Activated B cell treated with CpG ODN at 0.5 μM for 24 hours (primary cell): ENCODE data around the gene PTPRH. TPM values are rescaled to one million over a fixed set of nuclear protein-coding genes. Genes with fewer than 3 reads are reported as not detected.
"Not testable (repeated sequence)": the region's sequence is repeated elsewhere in the genome, so short reads cannot be mapped to it uniquely, and the experiment has no call there.

Source experiments
- ATAC-seq: fragments of 200-7000 bp; cut with Tn5 transposase; one replicate; pipeline ENCODE4 v1.10.0; 2021; ENCODE audit warnings: low read depth, mild to moderate bottlenecking, moderate library complexity
- CTCF ChIA-PET: fragments of 350-600 bp; sonication (Branson Sonifier 250); formaldehyde crosslinking; loops from one replicate; lab custom pipeline; 2021; ENCODE audit warnings: antibody characterized with exemption; lab: Charles Lee
- POLR2A ChIA-PET: fragments of 350-600 bp; sonication (Branson Sonifier 250); formaldehyde crosslinking; loops from one replicate; lab custom pipeline; 2021; ENCODE audit warnings: antibody characterized with exemption; lab: Charles Lee
- DNase-seq: peaks from one replicate; pipeline ENCODE4 v3.0.0; 2022
- H3K27ac Mint-ChIP-seq: one replicate; pipeline ENCODE4 v1.8.0; 2020; ENCODE audit warnings: mixed read lengths
- H3K27me3 Mint-ChIP-seq: one replicate; pipeline ENCODE4 v1.8.0; 2021; ENCODE audit warnings: mixed read lengths
- H3K36me3 Mint-ChIP-seq: one replicate; pipeline ENCODE4 v1.8.0; 2021; ENCODE audit warnings: low read depth, mixed read lengths
- H3K4me1 Mint-ChIP-seq: one replicate; pipeline ENCODE4 v1.8.0; 2021; ENCODE audit warnings: mixed read lengths
- H3K4me3 Mint-ChIP-seq: one replicate; pipeline ENCODE4 v1.8.0; 2020; ENCODE audit warnings: mild to moderate bottlenecking, mixed read lengths
- H3K9me3 Mint-ChIP-seq: one replicate; pipeline ENCODE4 v1.8.0; 2020; ENCODE audit warnings: mixed read lengths
- CTCF ChIP-seq: fragments of 200-600 bp; IDR thresholded peaks from one replicate; pipeline ENCODE4 v1.8.0; 2022; ENCODE audit warnings: antibody characterized with exemption, mild to moderate bottlenecking
- intact Hi-C: fragments of 100-400 bp; cut with micrococcal nuclease; formaldehyde crosslinking; loops from one replicate; pipeline ENCODE4 v1.15.1; 2024
- total RNA-seq: library from RNA; stranded (reverse); gene quantifications from 2 replicates; pipeline ENCODE4 v1.2.3, GENCODE V29; 2022

Gene PTPRH
- total RNA-seq, 1 donor from 2014 or later, result not detected

GRCh38 chr19:55206664-55207500, 2.4 kb downstream of the PTPRH start:
- DNase-seq (no peak), ATAC-seq (peak; percentile 42)
- Mint-ChIP-seq H3K9me3 (no peaks in the 10 kb centered on the region), H3K36me3 (no peaks in the 10 kb centered on the region), H3K27me3 (peaks cover 38% of the 10 kb centered on the region), H3K27ac (no peak overlapping the region), H3K4me1 (no peaks in the 10 kb centered on the region), H3K4me3 (no peak overlapping the region)
- POLR2A ChIA-PET, result interaction anchor here (0.6 to 1.1 kb wide), 2 partner anchors 84 to 201 kb away, joined by 4 to 5 read pairs; partner anchors contain the start of gene UBE2S
- TF ChIP-seq CTCF, result no peak
- CTCF ChIA-PET, result no interaction called here
- intact Hi-C loops, result no loop called here

GRCh38 chr19:55202199-55202598, 7.1 kb downstream of the PTPRH start:
- peaks cover 53% of the 10 kb centered on the region for H3K27me3 Mint-ChIP-seq
- intact Hi-C loops, result loop anchor here (5.0 kb wide), 1 partner anchor 215 kb away; no protein-coding TSS in a partner anchor
- not testable (repeated sequence) for H3K4me3 Mint-ChIP-seq, H3K9me3 Mint-ChIP-seq, DNase-seq, H3K4me1 Mint-ChIP-seq, H3K36me3 Mint-ChIP-seq, H3K27ac Mint-ChIP-seq
- ChIA-PET POLR2A (interaction anchor here (0.7 kb wide), 1 partner anchor 57 kb away, joined by 3 read pairs; the partner anchor contains the start of gene PPP6R1), CTCF (interaction anchor here (1.5 kb wide), 1 partner anchor 182 kb away, joined by 5 read pairs; the partner anchor contains the start of gene TMEM238)
- ATAC-seq, result peak; percentile 31

GRCh38 chr19:55199620-55200204, 9.6 kb downstream of the PTPRH start:
- CTCF ChIA-PET, result no interaction called here
- H3K27ac Mint-ChIP-seq, result no peak overlapping the region
- no peak for ATAC-seq
- H3K36me3 Mint-ChIP-seq, result no peaks in the 10 kb centered on the region
- POLR2A ChIA-PET, result no interaction called here
- intact Hi-C loops, result loop anchor here (5.0 kb wide), 1 partner anchor 218 kb away; no protein-coding TSS in a partner anchor
- no peaks in the 10 kb centered on the region for H3K4me1 Mint-ChIP-seq
- no peak for TF ChIP-seq CTCF
- H3K9me3 Mint-ChIP-seq, result no peaks in the 10 kb centered on the region
- DNase-seq, result no peak
- H3K27me3 Mint-ChIP-seq, result peaks cover 35% of the 10 kb centered on the region
- no peak overlapping the region for H3K4me3 Mint-ChIP-seq

- ATAC-seq, result no peak
- Mint-ChIP-seq H3K27me3 (peaks cover 29% of the 10 kb centered on the region), H3K9me3 (no peaks in the 10 kb centered on the region), H3K4me1 (no peaks in the 10 kb centered on the region), H3K4me3 (no peak overlapping the region), H3K36me3 (no peaks in the 10 kb centered on the region), H3K27ac (no peak overlapping the region)
- DNase-seq, result no peak
- TF ChIP-seq CTCF, result no peak
- CTCF ChIA-PET, result no interaction called here
- intact Hi-C loops, result no loop called here
- POLR2A ChIA-PET, result no interaction called here
Measured at GRCh38 chr19:55198651-55199050, 10.7 kb downstream of the PTPRH start.

- no peak for TF ChIP-seq CTCF
- DNase-seq (no peak), ATAC-seq (no peak)
- Mint-ChIP-seq H3K36me3 (no peaks in the 10 kb centered on the region), H3K9me3 (no peaks in the 10 kb centered on the region), H3K27ac (no peak overlapping the region), H3K27me3 (peaks cover 27% of the 10 kb centered on the region), H3K4me3 (no peak overlapping the region), H3K4me1 (no peaks in the 10 kb centered on the region)
- CTCF ChIA-PET, result no interaction called here
- intact Hi-C loops, result no loop called here
- POLR2A ChIA-PET, result no interaction called here
Measured at GRCh38 chr19:55197528-55197927, 11.8 kb downstream of the PTPRH start.
